ENCODE data around the gene DNAH11.

GRCh38 chr7:21656081-21656480 lies 113.2 kb downstream of the DNAH11 start:
- TF ChIP-seq GATA3 (IDR thresholded peaks at IDR 0.05; ENCODE audit: low read depth, low read length) (no peak), GATA2 (IDR thresholded peaks at IDR 0.05; ENCODE audit: low read depth, low read length) (no peak)

Data from SH-SY5Y (cell line).